ENCODE data around the gene MXRA8.
A peak's percentile ranks its signal among the peaks of the same experiment; 100 is the strongest.
"Not testable (repeated sequence)": the region's sequence is repeated elsewhere in the genome, so short reads cannot be mapped to it uniquely, and the experiment has no call there.

Gene MXRA8

DNA sequence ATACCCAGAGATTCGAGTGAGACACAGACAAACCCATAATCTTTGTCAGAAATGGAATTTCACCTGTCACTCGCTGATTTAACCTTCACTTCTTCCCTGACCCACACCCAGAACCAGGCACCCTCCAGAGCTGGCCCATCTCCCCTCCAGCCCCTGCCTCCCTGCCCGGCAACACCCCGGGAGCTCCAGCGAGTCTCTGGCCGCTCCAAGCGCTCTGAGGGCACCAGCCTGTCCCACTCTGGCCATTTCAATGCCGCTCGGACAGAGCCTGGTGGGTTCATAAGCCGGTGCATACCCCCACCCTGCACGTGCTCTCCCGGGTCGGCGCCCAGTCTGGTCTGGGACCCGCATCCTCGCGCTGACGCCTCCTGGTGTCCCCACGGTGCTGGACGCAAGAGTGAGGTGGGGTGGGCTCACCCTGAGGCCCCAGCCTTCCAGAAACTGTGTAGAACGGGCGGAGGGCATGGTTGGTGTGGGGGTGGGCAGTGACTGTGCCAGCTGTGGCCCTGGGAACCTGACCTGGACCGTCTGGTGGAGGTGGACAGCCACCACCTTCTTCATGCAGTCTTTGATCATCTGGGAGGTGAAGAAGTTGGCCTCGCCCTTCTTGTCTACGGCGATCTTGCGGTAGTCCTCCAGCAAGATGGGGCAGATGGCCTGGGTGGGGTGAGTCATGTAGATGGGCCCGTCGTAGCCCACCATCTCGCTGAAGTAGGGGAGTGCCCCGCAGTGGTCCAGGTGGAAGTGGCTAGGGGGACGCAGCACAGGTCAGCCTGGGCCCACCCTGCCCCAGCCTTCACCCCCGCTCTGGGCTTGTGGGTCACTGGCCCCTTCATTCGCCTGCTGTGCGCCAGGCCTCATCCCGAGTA, 39.3 kb downstream of the MXRA8 start:
- no peak for DNase-seq

DNA sequence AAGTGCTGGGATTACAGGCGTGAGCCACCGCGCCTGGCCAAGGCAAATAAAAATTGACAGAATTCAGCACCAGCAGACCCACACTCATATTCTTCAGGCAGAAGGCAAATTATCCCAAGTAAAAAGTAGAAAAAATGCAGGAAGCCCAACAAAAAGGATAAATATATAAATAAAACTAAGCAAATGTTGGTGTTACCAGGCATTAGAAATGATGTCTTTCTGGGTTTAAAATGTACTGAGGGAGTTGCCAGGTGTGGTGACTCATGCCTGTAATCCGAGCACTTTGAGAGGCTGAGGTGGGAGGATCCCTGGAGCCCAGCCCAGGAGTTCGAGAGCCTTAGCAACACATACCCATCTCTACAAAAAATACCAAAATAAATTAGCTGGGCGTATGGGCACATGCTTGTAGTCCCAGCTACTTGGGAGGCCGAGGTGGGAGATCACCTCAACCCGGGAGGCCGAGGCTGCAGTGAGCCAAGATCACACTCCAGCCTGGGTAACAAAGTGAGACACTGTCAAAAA, 40.2 kb downstream of the MXRA8 start:
- DNase-seq: no peak

DNA sequence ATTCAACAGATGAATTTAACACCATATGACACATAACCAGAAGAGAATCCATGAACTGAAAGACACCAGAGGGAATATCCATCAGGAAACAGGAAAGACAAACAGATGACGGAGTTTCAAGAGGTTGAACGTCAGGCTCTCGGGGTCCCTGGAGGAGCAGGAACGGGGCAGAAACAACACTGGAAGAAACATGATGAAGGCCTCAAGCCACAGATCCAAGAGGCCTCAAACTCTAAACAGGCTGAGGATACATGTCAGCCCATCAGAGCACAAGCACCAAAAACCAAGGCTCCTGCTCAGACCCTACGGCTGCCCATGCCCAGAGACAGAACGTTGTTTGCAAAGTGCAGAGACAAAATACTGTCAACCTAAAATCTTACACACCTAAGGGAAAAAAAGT, 40.9 kb downstream of the MXRA8 start:
- DNase-seq: no peak

DNA sequence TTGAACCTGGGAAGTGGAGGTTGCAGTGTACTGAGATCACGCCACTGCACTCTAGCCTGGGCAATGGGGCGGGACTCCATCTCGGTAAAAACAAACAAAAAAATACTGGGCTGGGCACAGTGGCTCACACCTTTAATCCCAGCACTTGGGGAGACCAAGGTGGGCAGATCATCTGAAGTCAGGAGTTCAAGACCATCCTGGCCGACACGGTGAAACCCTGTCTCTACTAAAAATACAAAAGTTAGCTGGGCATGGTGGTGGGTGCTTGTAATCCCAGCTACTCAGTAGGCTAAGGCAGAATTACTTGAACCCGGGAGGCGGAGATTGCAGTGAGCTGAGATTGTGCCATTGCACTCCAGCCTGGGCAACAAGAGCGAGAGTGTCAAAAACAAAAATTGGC, 42.2 kb downstream of the MXRA8 start:
- not testable (repeated sequence) for DNase-seq

DNA sequence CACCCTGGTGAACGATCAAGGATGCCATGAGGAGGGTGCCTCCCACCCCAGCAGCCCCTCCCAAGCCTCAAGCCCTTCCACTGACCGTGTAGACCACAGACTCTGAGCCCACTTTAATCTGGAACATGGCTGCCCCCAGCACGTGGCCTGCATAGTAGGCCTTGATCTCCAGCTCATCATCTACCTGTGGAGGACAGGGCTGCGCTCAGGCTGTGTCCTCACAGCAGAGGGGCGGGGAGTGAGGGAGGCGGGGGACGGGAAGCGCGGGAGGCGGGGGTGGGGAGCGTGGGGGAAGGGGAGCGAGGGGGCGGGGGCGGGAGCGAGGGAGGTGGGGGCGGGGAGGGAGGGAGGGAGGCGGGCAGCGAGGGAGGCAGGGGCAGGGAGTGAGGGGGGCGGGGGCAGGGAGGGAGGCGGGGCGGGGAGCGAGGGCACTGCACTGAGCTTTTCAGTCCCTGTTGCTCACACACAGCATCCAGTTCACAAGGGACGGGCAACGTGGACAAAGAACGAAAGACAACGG, 42.9 kb downstream of the MXRA8 start:
- no peak for DNase-seq

DNA sequence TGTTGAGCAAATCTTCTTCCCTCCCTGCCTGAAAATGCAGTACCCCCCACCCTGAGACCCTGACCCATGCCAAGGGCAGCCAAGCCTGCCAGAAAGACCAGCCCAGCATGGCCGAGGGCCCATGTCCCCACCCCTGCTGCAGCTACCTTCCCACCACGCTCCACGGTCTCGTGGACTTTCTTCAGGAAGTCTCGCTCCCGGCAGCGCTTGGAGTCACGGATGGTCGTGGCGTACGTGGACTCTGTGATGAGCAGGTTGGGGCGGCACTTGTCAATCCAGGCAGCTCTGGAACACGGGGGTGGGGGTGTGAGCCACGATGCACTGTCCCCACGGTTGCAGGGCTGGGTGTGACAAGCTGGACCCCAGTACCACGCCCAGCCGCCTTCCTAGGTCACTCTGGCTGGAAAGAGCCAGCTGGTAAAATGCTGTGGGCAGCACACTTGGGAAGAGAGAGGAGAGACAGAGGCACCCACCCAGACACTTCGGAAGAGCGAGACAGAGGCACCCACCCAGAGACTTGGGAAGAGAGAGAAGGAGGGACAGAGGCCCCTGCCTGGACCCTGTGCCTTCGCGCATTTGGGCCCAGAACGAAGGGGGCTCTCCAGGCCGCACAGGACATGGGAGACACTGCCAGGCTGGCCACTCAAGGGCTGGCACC, 43.5 kb downstream of the MXRA8 start:
- DNase-seq: no peak

DNA sequence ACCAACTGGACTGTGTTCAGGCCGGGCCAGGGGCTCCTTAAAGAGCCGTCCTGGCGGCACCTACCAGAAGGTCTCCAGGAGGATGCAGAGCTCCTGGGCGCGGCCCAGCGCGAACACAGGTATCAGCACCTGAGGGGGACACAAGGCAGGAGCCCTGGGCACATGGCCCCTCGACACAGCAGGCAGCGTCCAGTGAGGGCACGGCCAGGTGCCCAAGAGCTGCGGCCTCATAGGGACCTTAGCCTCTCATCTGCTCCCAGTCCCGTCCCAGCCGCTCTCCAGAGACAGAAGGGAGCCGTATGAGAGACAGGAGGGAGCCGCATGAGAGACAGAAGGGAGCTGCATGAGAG, 44.1 kb downstream of the MXRA8 start:
- DNase-seq: no peak

DNA sequence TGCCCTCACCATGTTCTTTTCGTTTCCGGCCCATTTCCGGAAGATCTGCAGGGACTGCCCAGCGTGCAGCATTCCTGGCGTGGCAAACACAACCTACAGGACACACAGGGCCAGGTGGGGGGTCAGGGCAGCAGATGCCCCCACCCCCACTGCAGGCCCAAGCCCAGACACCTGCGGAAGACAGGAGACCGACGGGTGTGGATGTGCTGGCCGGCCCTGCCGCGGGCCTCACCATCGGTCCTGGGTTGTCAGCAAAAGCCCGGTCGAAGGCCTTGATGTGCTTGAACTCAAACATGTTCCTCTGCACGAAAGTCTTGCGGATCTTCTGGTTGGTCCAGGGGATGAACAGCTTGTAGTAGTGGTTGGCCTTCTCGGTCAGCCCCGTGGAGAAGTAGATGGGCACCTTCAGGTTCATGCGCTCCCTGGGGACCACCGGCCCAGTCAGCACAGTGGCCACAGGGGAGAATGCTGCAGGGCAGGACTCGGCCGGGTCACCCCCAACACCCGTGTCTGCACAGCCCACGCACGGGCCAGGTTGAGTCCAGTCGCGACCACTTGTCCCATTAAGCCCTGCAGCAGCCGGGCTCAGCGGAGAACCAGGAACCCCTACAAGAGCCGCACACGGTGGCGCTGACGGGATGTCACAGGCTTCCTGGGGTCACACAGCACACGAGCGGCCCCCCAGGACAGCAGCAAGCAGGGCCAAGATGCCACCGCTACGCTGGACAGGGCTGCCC, 44.7 kb downstream of the MXRA8 start:
- no peak for DNase-seq

DNA sequence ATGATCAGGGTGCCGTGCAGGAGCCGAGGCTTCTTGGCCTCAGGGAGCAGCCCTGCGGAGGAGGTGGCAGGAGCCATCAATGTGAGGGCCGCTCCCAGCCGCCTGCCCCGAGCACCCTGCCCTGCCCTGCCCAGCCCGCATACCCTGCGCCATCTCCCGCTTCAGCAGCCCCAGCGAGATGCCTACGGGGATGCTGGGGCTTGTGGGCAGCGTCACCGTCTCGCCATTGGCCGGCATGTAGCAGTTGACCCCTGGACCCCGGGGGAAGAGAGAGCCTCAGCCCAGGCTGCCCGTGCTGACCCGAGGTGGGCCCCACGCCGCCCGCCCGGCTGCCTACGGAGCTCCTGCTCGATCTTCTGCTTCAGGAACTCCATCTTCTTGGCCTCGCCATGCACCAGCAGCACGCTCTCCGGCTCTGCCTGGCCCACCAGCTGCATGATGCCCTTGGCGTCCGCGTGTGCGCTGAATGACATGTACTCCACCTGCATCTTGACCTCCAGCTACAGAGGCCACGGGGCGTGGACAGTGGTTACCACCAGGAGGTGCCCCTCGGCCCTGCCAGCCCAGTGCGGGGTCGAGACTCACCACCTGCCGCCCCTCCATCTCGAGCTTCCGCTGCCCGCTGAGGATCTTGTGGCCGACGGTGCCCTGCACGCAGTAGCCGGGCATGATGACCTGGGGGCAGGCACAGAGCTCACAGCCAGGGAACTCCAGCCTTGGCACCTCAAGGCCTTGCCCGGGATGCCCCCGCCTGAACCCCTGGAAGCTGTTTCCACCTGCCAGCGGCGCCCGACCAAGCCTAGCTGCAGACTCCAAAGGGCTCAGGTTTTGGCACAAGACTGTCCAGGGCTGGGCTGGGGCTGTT, 45.7 kb downstream of the MXRA8 start:
- DNase-seq: no peak

DNA sequence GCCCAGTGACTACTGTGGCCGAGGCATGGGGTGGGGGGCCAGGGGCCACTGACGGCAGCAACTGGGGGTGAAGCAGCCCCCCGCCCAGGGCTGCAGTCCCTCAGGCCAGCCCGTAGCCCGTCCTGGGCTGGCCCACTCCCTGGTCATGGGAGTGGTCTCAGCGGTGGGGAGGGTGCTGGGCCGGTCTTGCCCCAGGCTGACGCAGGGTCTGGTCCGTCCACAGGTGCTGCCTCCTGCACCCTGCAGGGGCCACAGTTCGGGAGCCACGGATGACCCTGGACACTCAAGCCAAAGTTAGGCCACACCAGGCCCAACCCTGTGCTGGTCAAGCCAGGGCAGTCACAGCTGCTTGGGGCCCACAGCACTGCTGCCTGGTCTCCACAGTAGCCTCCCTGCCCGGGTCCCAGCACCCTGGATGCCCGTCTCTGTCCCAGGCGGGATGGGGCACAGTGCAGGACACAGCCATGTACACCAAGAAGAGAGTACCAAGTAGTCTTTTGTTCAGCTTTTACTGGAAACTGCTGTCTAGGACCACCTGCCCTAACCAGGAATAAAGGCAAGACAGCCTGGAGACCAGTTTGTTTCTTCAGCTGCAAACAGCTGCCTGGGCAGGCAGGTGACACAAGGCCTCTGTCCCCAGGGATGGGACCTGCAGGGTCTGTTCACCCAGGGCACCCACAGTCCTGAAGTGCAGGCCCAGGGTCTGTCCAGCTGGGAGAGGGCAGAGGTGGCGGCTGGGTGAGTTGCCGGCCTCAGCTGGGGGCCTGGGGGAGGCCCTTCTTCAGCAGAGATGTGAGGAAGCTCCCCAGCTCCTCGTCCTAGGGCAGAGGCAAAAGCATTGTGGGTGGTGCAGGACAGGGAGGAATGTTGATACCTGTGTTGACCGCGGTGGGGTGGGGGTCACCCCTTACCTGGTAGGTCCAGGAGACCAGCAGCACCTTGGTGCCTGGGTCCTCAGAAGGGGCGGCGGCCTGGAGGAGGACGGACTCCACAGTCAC, 46.9 kb downstream of the MXRA8 start:
- no peak for DNase-seq

DNA sequence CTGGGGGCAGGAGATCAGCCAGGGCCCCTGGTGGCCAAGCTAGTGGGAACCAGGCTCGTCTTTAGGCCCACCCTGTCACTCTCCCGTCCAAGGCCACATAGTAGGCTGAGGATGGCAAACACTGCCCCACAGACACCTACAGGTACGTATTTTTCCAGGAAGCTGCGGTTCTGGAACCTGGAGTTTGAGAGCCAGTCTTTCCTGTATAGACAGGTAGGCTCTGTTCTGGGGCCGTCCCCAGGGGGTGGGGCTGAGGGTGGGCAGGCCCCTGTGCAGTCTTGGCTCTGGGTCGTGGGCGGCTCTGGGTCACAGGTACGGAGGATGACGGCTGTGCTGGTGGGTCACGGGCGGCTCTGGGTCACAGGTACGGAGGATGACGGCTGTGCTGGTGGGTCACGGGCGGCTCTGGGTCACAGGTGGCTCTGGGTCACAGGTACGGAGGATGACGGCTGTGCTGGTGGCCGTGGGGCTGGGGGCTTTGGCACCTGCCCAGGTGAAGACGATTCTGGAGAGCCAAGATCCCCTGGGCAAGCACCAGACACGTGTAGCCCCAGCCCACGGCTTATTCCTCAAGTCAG, 47.8 kb downstream of the MXRA8 start:
- no peak for DNase-seq

DNA sequence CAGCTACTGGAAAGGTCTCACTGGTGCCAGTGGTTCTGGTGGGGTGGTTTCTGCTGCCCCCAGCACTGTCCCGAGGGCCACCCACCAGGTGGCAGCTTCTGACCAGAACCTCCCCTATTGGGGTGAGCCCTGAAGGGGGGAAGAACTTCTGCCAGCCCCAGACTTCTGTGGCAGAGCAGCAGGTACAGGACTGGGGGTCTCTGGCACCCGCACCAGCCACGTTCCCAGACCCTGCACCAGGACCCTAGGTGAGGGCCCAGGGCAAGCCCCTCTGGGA, 48.3 kb downstream of the MXRA8 start:
- no peak for DNase-seq

DNA sequence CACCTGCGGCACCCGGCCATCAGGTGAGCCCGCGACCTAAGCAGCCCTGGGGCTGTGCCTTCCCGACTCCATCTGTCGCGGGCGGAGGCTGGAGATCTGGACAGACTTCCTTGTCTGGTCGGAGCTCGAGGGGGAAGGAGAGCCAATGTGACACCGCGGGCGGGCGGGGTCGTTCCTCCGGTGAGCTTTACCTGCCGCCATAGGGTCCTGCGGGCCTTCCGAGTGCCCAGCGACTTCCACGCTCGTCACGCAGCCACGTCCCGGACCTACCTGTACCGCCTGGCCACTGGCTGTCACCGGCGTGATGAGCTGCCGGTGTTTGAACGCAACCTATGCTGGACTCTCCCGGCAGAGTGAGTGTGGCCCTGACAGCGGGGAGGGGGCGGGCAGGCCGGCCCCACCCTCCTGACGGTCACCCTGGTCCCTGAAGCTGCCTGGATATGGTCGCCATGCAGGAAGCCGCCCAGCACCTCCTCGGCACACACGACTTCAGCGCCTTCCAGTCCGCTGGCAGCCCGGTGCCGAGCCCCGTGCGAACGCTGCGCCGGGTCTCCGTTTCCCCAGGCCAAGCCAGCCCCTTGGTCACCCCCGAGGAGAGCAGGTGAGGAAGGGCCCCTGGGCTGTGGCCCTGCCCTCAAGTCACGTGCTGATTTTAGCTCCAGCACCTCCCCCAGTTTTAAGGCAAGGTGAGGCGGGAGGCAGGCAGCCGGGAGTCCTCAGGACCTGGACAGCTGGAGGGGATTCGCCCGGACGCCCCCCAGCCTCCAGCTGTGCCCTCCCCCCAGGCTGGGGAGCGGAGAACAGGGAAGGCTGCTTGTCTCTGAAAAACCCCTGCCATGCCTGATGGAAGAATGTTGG, 48.9 kb downstream of the MXRA8 start:
- no peak for DNase-seq

DNA sequence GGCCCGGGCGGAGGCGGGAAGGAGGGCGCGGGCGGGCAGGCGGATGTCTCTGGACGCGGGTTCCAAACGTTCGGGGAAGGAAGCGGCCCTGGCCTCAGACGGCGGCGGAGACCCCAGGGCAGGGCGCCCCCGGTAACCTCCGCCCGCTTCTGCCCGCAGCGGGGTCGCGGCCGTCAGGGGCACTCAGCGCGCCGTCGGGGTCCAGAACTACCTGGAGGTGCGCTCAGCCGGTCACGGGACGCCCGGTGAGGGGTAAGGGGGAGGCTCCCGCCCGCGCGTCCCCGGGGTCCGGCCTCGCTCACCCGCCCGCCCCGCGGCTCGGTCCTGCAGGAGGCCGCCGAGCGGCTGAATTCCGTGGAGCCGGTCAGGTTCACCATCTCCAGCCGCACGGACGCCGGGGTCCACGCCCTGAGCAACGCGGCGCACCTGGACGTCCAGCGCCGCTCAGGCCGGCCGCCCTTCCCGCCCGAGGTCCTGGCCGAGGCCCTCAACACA, 49.6 kb downstream of the MXRA8 start:
- DNase-seq: no peak

DNA sequence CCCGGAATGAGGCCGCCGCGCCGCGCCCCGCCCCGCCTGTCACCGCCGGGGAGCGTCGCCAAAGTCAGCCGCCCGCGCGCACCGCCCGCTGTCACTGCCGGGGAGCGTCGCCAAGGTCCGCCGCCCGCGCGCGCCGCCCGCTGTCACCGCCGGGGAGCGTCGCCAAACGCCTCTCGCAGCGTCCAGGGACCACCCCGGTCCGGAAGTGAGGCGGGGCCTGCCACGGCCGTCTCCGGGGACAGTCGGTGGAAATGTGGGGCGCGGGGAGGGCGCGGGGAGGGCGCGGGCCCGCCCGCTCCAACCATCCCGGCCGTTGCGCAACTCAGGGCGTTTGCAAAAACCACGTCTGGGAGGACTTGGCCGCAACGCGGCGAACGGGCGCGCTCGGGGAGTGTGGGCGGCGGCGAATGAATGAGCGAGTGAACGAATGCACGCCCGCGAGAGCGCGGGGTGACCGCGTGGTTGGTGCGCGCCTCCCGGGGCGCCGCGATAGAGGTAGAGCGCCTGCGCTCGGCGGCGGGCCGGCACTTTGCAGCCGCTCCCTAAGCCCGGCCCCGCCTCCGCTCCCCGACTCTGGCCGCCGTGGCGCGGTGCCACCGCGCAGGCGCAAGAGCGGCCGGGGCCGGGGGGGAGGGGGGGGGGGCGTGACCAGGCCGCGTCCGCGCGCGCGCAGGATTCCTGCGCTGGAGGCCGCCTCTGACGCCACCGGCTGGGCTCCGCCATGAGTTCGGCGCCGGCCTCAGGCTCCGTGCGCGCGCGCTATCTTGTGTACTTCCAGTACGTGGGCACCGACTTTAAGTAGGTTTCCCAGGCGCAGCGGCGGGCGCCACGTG, 50.2 kb downstream of the MXRA8 start, which contains the start of the genes ACAP3 and PUSL1:
Gene ACAP3 (minus strand): TSS at position 8 of the 833 bp plus-strand sequence. CDS start 115 bp downstream, outside the sequence.
Gene PUSL1 (plus strand): TSS at position 675 of the 833 bp plus-strand sequence. CDS start 47 bp downstream, at position 722.
- DNase-seq: peak; percentile 89

DNA sequence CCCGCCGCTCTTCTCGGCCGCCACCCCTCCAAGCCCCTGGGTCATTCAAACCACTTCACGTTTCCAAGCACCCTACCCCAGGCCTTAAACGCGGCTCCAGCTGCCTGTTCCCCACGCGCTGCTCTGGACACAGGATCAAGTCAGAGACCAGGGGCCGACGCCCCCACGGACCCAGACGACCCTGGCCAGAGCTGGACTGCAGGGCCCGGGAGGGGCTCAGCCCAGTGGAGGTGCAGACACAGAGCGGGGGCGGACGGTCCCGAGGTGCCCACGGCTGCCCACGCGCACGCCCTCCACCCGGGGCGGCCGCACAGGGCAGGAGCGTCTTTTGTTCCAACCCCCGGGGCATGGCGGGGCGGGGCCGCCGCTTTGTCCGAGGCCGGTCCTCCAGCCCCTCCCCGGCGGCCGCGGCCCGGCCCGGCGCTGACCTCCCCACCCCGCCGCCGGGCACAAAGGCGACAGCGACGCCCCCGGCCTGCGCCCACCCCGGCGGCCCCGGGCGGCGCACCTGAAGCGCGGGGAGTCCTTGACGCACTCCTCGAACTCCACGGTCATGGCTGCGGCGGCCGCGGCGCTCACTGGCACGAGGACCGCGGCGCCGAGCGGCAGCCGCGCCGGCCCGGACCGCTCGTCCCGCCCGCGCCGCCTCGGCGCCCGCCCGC, 51.0 kb downstream of the MXRA8 start:
- DNase-seq: no peak

DNA sequence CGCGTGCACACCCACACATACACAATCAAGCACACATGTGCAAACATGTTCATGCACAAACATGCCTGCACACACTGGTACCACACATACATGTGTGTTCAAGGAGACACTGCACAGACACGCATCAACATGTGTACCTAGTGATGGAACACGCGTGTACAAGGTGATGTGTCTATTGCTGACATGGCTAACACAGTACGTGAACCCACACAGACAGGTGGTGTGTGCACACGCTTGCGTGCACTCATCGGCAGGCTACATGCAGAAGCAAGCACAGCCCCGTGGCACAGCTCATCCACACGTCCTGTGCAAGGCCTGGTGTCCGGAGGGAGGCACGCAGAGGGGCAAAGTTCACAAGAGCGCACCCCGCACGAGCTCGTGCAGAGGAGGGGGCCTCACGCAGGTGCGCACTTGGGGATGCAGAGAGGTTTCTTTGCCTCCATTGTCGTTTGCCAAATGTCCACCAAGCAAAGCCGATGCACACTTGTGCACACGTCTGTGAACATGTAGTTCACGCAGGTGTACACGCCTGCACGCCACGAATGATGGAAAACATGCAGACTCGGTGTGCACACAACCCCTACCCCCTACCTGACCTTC, 51.6 kb downstream of the MXRA8 start:
- no peak for DNase-seq
